Measurements from ENCODE around the gene CAMKMT.

The CAMKMT gene

GRCh38 chr2:44682459-44682858 lies 320.7 kb downstream of the CAMKMT start:
- Histone ChIP-seq H2AK5ac (ENCODE audit: low read length) (no peak overlapping the region), H2BK12ac (ENCODE audit: low read length) (no peak overlapping the region), H4K91ac (ENCODE audit: low read depth, low read length) (no peak overlapping the region), H3K9ac (ENCODE audit: low read length) (no peak overlapping the region), H3K27me3 (ENCODE audit: insufficient read depth, low read length) (no peaks in the 10 kb centered on the region), H2BK5ac (ENCODE audit: low read depth, low read length, poor library complexity) (no peak overlapping the region), H2BK120ac (ENCODE audit: insufficient read depth, low read length, poor library complexity) (no peak overlapping the region), H3K23ac (ENCODE audit: low read length) (no peak overlapping the region), H3K79me2 (ENCODE audit: control insufficient read depth, insufficient read depth, low read length, poor library complexity) (no peaks in the 10 kb centered on the region), H3K9me3 (ENCODE audit: insufficient read depth, low read depth, low read length) (no peaks in the 10 kb centered on the region), H3K18ac (ENCODE audit: low read length) (no peak overlapping the region), H3K4me1 (ENCODE audit: control insufficient read depth in 1 of 2, insufficient read depth in 2 of 2, low read length in 2 of 2) (no peaks in the 10 kb centered on the region), H3K4me3 (ENCODE audit: low read depth, low read length) (no peak overlapping the region), H4K12ac (ENCODE audit: low read depth, low read length) (no peak overlapping the region), H3K36me3 (ENCODE audit: control insufficient read depth in 1 of 2, insufficient read depth in 2 of 2, low read length in 2 of 2) (no peaks in the 10 kb centered on the region), H4K8ac (ENCODE audit: low read depth, low read length) (no peak overlapping the region), H3K27ac (ENCODE audit: low read depth, low read length) (no peak overlapping the region), H2AFZ (ENCODE audit: insufficient read depth, low read length, poor library complexity) (no peak overlapping the region), H3K4me2 (ENCODE audit: low read length) (no peak overlapping the region), H3K14ac (ENCODE audit: low read length) (no peak overlapping the region), H3K4ac (ENCODE audit: low read depth, low read length) (no peak overlapping the region), H3K79me1 (ENCODE audit: low read length) (no peaks in the 10 kb centered on the region)
- no peak for DNase-seq
- no CpG with 5 or more reads among the region's 6 CpGs for WGBS (ENCODE audit: extremely low coverage, insufficient coverage, insufficient read length)

- Histone ChIP-seq H3K4me3 (ENCODE audit: low read depth, low read length) (no peak overlapping the region), H3K27me3 (ENCODE audit: insufficient read depth, low read length) (no peaks in the 10 kb centered on the region), H3K79me1 (ENCODE audit: low read length) (no peaks in the 10 kb centered on the region), H2AFZ (ENCODE audit: insufficient read depth, low read length, poor library complexity) (no peak overlapping the region), H3K9me3 (ENCODE audit: insufficient read depth, low read depth, low read length) (no peaks in the 10 kb centered on the region), H2BK5ac (ENCODE audit: low read depth, low read length, poor library complexity) (no peak overlapping the region), H3K9ac (ENCODE audit: low read length) (no peak overlapping the region), H3K27ac (ENCODE audit: low read depth, low read length) (no peak overlapping the region), H4K91ac (ENCODE audit: low read depth, low read length) (no peak overlapping the region), H3K14ac (ENCODE audit: low read length) (no peak overlapping the region), H3K79me2 (ENCODE audit: control insufficient read depth, insufficient read depth, low read length, poor library complexity) (no peaks in the 10 kb centered on the region), H3K36me3 (ENCODE audit: control insufficient read depth in 1 of 2, insufficient read depth in 2 of 2, low read length in 2 of 2) (no peaks in the 10 kb centered on the region), H3K18ac (ENCODE audit: low read length) (no peak overlapping the region), H3K4me1 (ENCODE audit: control insufficient read depth in 1 of 2, insufficient read depth in 2 of 2, low read length in 2 of 2) (no peaks in the 10 kb centered on the region), H4K8ac (ENCODE audit: low read depth, low read length) (no peak overlapping the region), H2BK12ac (ENCODE audit: low read length) (no peak overlapping the region), H3K4me2 (ENCODE audit: low read length) (no peak overlapping the region), H3K23ac (ENCODE audit: low read length) (no peak overlapping the region), H2AK5ac (ENCODE audit: low read length) (no peak overlapping the region), H4K12ac (ENCODE audit: low read depth, low read length) (no peak overlapping the region), H2BK120ac (ENCODE audit: insufficient read depth, low read length, poor library complexity) (no peak overlapping the region), H3K4ac (ENCODE audit: low read depth, low read length) (no peak overlapping the region)
- DNase-seq = no peak
Observed at GRCh38 chr2:44684559-44684958, 322.8 kb downstream of the CAMKMT start.

GRCh38 chr2:44686561-44686960 lies 324.8 kb downstream of the CAMKMT start:
- Histone ChIP-seq H3K4me3 (ENCODE audit: low read depth, low read length) (no peak overlapping the region), H2BK120ac (ENCODE audit: insufficient read depth, low read length, poor library complexity) (no peak overlapping the region), H3K79me2 (ENCODE audit: control insufficient read depth, insufficient read depth, low read length, poor library complexity) (no peaks in the 10 kb centered on the region), H4K8ac (ENCODE audit: low read depth, low read length) (no peak overlapping the region), H3K9ac (ENCODE audit: low read length) (no peak overlapping the region), H3K14ac (ENCODE audit: low read length) (no peak overlapping the region), H2AFZ (ENCODE audit: insufficient read depth, low read length, poor library complexity) (no peak overlapping the region), H4K91ac (ENCODE audit: low read depth, low read length) (no peak overlapping the region), H3K4ac (ENCODE audit: low read depth, low read length) (no peak overlapping the region), H3K79me1 (ENCODE audit: low read length) (no peaks in the 10 kb centered on the region), H2AK5ac (ENCODE audit: low read length) (no peak overlapping the region), H3K9me3 (ENCODE audit: insufficient read depth, low read depth, low read length) (no peaks in the 10 kb centered on the region), H2BK12ac (ENCODE audit: low read length) (no peak overlapping the region), H3K18ac (ENCODE audit: low read length) (no peak overlapping the region), H3K27me3 (ENCODE audit: insufficient read depth, low read length) (no peaks in the 10 kb centered on the region), H3K23ac (ENCODE audit: low read length) (no peak overlapping the region), H4K12ac (ENCODE audit: low read depth, low read length) (no peak overlapping the region), H3K36me3 (ENCODE audit: control insufficient read depth in 1 of 2, insufficient read depth in 2 of 2, low read length in 2 of 2) (no peaks in the 10 kb centered on the region), H3K4me1 (ENCODE audit: control insufficient read depth in 1 of 2, insufficient read depth in 2 of 2, low read length in 2 of 2) (no peaks in the 10 kb centered on the region), H2BK5ac (ENCODE audit: low read depth, low read length, poor library complexity) (no peak overlapping the region), H3K27ac (ENCODE audit: low read depth, low read length) (no peak overlapping the region), H3K4me2 (ENCODE audit: low read length) (no peak overlapping the region)
- peak in 1 of 2 donors; percentile 56 for DNase-seq
- WGBS (ENCODE audit: extremely low coverage, insufficient coverage, insufficient read length) = no CpG with 5 or more reads among the region's 2 CpGs

GRCh38 chr2:44687686-44688455 lies 326.1 kb downstream of the CAMKMT start:
- H3K18ac ChIP-seq (ENCODE audit: low read length) = no peak overlapping the region
- no peaks in the 10 kb centered on the region for H3K4me1 ChIP-seq (ENCODE audit: control insufficient read depth in 1 of 2, insufficient read depth in 2 of 2, low read length in 2 of 2)
- DNase-seq = no peak
- no peak overlapping the region for H3K4ac ChIP-seq (ENCODE audit: low read depth, low read length)
- no peak overlapping the region for H3K23ac ChIP-seq (ENCODE audit: low read length)
- H4K91ac ChIP-seq (ENCODE audit: low read depth, low read length) = no peak overlapping the region
- H4K8ac ChIP-seq (ENCODE audit: low read depth, low read length) = no peak overlapping the region
- H4K12ac ChIP-seq (ENCODE audit: low read depth, low read length) = no peak overlapping the region
- H3K4me3 ChIP-seq (ENCODE audit: low read depth, low read length) = no peak overlapping the region
- H3K79me1 ChIP-seq (ENCODE audit: low read length) = no peaks in the 10 kb centered on the region
- H3K9me3 ChIP-seq (ENCODE audit: insufficient read depth, low read depth, low read length) = no peaks in the 10 kb centered on the region
- H3K14ac ChIP-seq (ENCODE audit: low read length) = no peak overlapping the region
- no peak overlapping the region for H2AK5ac ChIP-seq (ENCODE audit: low read length)
- no peak overlapping the region for H2BK120ac ChIP-seq (ENCODE audit: insufficient read depth, low read length, poor library complexity)
- no peak overlapping the region for H3K9ac ChIP-seq (ENCODE audit: low read length)
- WGBS (ENCODE audit: extremely low coverage, insufficient coverage, insufficient read length) = no CpG with 5 or more reads among the region's 5 CpGs
- no peak overlapping the region for H2AFZ ChIP-seq (ENCODE audit: insufficient read depth, low read length, poor library complexity)
- no peaks in the 10 kb centered on the region for H3K79me2 ChIP-seq (ENCODE audit: control insufficient read depth, insufficient read depth, low read length, poor library complexity)
- no peaks in the 10 kb centered on the region for H3K27me3 ChIP-seq (ENCODE audit: insufficient read depth, low read length)
- no peak overlapping the region for H2BK12ac ChIP-seq (ENCODE audit: low read length)
- H3K36me3 ChIP-seq (ENCODE audit: control insufficient read depth in 1 of 2, insufficient read depth in 2 of 2, low read length in 2 of 2) = no peaks in the 10 kb centered on the region
- H3K4me2 ChIP-seq (ENCODE audit: low read length) = no peak overlapping the region
- H2BK5ac ChIP-seq (ENCODE audit: low read depth, low read length, poor library complexity) = no peak overlapping the region
- no peak overlapping the region for H3K27ac ChIP-seq (ENCODE audit: low read depth, low read length)

All from trophoblast cell (in vitro differentiated cells and primary cell).